Adrenal gland (tissue), 5 donors: ENCODE results near the gene TTC27.

Experiments used
- POLR2A ChIP-seq, 2 donors: fragments of 450-650 bp; IDR thresholded peaks; one replicate each; pipeline ENCODE4 v1.6.1; 2017; ENCODE audit warnings: antibody characterized with exemption in 2 of 2, mild to moderate bottlenecking in 2 of 2, moderate library complexity in 1 of 2
- TF ChIP-seq, protein P1 (sequence below), 6 experiments: fragments of 450-650 bp in 4 of 6; fragments of 200-600 bp in 2 of 6; sonication (generic) in 1 of 6; IDR thresholded peaks; 1 replicate in 5 of 6; 2 replicates in 1 of 6; pipeline versions ENCODE4 v1.5.1 to v1.8.0; 2016 to 2021; ENCODE audit warnings: antibody characterized with exemption in 6 of 6, mild to moderate bottlenecking in 2 of 6, moderate library complexity in 1 of 6
- donor health status: DM: no; HTN: no; CAD: no.

DNA sequence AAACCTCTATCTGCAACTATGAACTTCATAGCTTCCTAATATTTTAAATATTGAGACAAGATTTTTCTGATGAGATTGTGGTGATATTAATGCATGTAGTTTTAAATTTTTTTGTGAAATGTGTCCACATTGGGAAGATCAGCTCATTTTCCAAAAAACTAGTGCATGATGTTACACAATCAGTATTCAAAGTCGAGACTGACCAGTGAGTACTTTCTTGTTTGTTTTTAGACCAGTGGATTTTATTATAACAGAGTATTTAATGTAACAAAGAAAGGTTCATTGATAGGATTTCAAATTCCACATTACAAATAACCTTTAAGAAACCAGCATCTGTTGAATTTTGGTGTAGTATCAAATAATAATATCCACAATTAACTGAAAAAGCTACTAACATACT, 99.3 kb downstream of the TTC27 start:
- no peak for TF ChIP-seq POLR2A (IDR thresholded peaks at IDR 0.05)
- TF ChIP-seq, protein P1, sequence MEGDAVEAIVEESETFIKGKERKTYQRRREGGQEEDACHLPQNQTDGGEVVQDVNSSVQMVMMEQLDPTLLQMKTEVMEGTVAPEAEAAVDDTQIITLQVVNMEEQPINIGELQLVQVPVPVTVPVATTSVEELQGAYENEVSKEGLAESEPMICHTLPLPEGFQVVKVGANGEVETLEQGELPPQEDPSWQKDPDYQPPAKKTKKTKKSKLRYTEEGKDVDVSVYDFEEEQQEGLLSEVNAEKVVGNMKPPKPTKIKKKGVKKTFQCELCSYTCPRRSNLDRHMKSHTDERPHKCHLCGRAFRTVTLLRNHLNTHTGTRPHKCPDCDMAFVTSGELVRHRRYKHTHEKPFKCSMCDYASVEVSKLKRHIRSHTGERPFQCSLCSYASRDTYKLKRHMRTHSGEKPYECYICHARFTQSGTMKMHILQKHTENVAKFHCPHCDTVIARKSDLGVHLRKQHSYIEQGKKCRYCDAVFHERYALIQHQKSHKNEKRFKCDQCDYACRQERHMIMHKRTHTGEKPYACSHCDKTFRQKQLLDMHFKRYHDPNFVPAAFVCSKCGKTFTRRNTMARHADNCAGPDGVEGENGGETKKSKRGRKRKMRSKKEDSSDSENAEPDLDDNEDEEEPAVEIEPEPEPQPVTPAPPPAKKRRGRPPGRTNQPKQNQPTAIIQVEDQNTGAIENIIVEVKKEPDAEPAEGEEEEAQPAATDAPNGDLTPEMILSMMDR (IDR thresholded peaks at IDR 0.05): no peak
